ENCODE measurements around the gene ATE1. TPM values are rescaled to one million over a fixed set of nuclear protein-coding genes. Genes with fewer than 3 reads are reported as not detected.

ATE1 gene
- total and polyA plus RNA-seq, 10 of the 15 experiments (the other 5 are each of a cell fraction or from before 2014, with no cell fraction given): 4.3 to 22.7 (median 15.9) TPM

DNA sequence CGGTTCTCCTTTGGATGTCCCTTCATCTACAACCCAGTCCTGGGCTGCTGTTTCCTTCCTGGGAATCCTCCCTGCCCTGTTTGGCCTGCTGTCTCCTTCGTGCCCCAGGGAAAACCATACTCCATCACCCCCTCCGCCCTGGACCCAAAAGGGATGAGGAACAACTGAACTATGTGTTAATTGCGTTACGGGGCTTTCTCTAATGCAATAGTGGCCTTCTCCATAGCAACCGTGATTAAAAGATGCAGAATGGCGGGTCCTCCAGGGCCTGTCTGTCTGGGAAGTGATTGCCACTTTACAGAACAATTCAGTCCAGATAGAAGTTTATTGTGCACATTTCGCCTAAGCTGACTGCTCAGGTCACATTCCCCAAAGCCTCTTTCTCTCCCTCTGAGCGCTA, 217.6 kb downstream of the ATE1 start:
- TF ChIP-seq SMAD1 (IDR thresholded peaks at IDR 0.05; ENCODE audit: low read depth, partially characterized antibody) (no peak), ZNF384 (IDR thresholded peaks at IDR 0.05; ENCODE audit: borderline replicate concordance, low read depth, low read length) (no peak)
- ATAC-seq (no peak), DNase-seq (ENCODE audit: low read depth, low spot score) (no peak), FAIRE-seq (no peak)
- no peaks in the 10 kb centered on the region for H3K9me3 ChIP-seq (replicated peaks; ENCODE audit: control insufficient read depth, insufficient read depth, low read length)
- H3K27me3 ChIP-seq (replicated peaks in 1 of 2; ENCODE audit: control insufficient read depth in 2 of 2, insufficient read depth in 2 of 2, low read length in 1 of 2): peaks cover 0 to 5% of the 10 kb centered on the region in 2 experiments; a peak in 1 of 4 replicates
- no peak overlapping the region for H3K4me2 ChIP-seq (ENCODE audit: control insufficient read depth, insufficient read depth)
- no peak overlapping the region for H3K4me3 ChIP-seq
- no peaks in the 10 kb centered on the region for H3K4me1 ChIP-seq (ENCODE audit: control insufficient read depth, insufficient read depth, low read length)
- no peak overlapping the region for H3K9ac ChIP-seq (ENCODE audit: control insufficient read depth, insufficient read depth, low read length)
- no peaks in the 10 kb centered on the region for H4K20me1 ChIP-seq (ENCODE audit: control insufficient read depth, insufficient read depth)
- no peaks in the 10 kb centered on the region for H3K79me2 ChIP-seq (ENCODE audit: control insufficient read depth, insufficient read depth, low read length)
- SMC1A ChIA-PET (ENCODE audit: uncharacterized antibody, unreplicated experiment): no interaction called here
- RAD21 ChIA-PET (ENCODE audit: unreplicated experiment): no interaction called here
- CTCF ChIA-PET: no interaction called here
- BruUV-seq (replicated peaks): no TSS peak
- H2AFZ ChIP-seq (ENCODE audit: control insufficient read depth, low read depth, low read length): no peak overlapping the region
- intact Hi-C loops (cut with micrococcal nuclease; ENCODE audit: unreplicated experiment) (no loop called here), in situ Hi-C loops (cut with MboI) (no loop called here)
- WGBS (ENCODE audit: insufficient coverage, insufficient replicate concordance, low lambda C conversion rate, missing lambda C conversion rate): 24% methylated on average over 9 of the region's 9 CpGs
- POLR2A ChIA-PET: no interaction called here
- no peaks in the 10 kb centered on the region for H3K36me3 ChIP-seq (ENCODE audit: control insufficient read depth in 2 of 2, insufficient read depth in 2 of 2, low read length in 1 of 2)
- no peak overlapping the region for H3K27ac ChIP-seq (ENCODE audit: control insufficient read depth, insufficient read depth)

DNA sequence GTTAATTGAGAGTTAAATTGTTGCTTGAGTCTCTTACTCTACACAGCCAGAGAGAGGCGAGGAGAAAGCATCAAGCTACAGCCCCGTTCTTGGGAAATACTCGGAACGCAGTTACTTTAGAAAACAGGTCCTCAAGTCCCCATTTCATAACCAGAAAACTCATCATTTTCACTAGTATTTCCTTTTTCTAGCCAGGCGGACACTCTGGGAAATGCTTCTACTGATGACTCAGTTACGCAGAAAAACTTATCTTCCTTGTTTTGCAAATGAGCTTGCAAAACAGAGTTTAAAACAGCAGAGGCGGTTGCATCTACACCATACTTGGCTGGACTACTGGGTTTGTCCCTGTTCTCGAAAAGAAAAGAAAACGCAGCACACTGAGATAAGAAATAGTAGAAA, 218.2 kb downstream of the ATE1 start:
- Histone ChIP-seq H3K9me3 (replicated peaks; ENCODE audit: control insufficient read depth, insufficient read depth, low read length) (no peaks in the 10 kb centered on the region), H2AFZ (ENCODE audit: control insufficient read depth, low read depth, low read length) (no peak overlapping the region), H3K4me1 (ENCODE audit: control insufficient read depth, insufficient read depth, low read length) (no peaks in the 10 kb centered on the region), H3K27me3 (replicated peaks in 1 of 2; ENCODE audit: control insufficient read depth in 2 of 2, insufficient read depth in 2 of 2, low read length in 1 of 2) (peaks cover 0 to 5% of the 10 kb centered on the region in 2 experiments; a peak in 1 of 4 replicates), H3K36me3 (ENCODE audit: control insufficient read depth in 2 of 2, insufficient read depth in 2 of 2, low read length in 1 of 2) (no peaks in the 10 kb centered on the region), H4K20me1 (ENCODE audit: control insufficient read depth, insufficient read depth) (no peaks in the 10 kb centered on the region), H3K27ac (ENCODE audit: control insufficient read depth, insufficient read depth) (no peak overlapping the region), H3K4me3 (no peak overlapping the region), H3K4me2 (ENCODE audit: control insufficient read depth, insufficient read depth) (no peak overlapping the region), H3K9ac (ENCODE audit: control insufficient read depth, insufficient read depth, low read length) (no peak overlapping the region), H3K79me2 (ENCODE audit: control insufficient read depth, insufficient read depth, low read length) (no peaks in the 10 kb centered on the region)
- ChIA-PET POLR2A (no interaction called here), RAD21 (ENCODE audit: unreplicated experiment) (no interaction called here), SMC1A (ENCODE audit: uncharacterized antibody, unreplicated experiment) (no interaction called here), CTCF (interaction anchor here (0.6 kb wide), 1 partner anchor 541 kb away, joined by 4 read pairs; no protein-coding TSS in a partner anchor)
- no TSS peak for BruUV-seq (replicated peaks)
- no peak for FAIRE-seq
- WGBS (ENCODE audit: insufficient coverage, insufficient replicate concordance, low lambda C conversion rate, missing lambda C conversion rate): 46% methylated on average over 9 of the region's 9 CpGs
- in situ Hi-C loops (cut with MboI) (no loop called here), intact Hi-C loops (cut with micrococcal nuclease; ENCODE audit: unreplicated experiment) (no loop called here)
- no peak for ATAC-seq
- no peak for DNase-seq (ENCODE audit: low read depth, low spot score)
- TF ChIP-seq RUNX3 (IDR thresholded peaks at IDR 0.05; ENCODE audit: low read length): no peak
- no peak for TF ChIP-seq HDAC2 (IDR thresholded peaks at IDR 0.05)
- TF ChIP-seq, protein P1, sequence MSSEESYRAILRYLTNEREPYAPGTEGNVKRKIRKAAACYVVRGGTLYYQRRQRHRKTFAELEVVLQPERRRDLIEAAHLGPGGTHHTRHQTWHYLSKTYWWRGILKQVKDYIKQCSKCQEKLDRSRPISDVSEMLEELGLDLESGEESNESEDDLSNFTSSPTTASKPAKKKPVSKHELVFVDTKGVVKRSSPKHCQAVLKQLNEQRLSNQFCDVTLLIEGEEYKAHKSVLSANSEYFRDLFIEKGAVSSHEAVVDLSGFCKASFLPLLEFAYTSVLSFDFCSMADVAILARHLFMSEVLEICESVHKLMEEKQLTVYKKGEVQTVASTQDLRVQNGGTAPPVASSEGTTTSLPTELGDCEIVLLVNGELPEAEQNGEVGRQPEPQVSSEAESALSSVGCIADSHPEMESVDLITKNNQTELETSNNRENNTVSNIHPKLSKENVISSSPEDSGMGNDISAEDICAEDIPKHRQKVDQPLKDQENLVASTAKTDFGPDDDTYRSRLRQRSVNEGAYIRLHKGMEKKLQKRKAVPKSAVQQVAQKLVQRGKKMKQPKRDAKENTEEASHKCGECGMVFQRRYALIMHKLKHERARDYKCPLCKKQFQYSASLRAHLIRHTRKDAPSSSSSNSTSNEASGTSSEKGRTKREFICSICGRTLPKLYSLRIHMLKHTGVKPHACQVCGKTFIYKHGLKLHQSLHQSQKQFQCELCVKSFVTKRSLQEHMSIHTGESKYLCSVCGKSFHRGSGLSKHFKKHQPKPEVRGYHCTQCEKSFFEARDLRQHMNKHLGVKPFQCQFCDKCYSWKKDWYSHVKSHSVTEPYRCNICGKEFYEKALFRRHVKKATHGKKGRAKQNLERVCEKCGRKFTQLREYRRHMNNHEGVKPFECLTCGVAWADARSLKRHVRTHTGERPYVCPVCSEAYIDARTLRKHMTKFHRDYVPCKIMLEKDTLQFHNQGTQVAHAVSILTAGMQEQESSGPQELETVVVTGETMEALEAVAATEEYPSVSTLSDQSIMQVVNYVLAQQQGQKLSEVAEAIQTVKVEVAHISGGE (CRISPR knock-in tag; IDR thresholded peaks at IDR 0.05): no peak
- TF ChIP-seq, protein P2, sequence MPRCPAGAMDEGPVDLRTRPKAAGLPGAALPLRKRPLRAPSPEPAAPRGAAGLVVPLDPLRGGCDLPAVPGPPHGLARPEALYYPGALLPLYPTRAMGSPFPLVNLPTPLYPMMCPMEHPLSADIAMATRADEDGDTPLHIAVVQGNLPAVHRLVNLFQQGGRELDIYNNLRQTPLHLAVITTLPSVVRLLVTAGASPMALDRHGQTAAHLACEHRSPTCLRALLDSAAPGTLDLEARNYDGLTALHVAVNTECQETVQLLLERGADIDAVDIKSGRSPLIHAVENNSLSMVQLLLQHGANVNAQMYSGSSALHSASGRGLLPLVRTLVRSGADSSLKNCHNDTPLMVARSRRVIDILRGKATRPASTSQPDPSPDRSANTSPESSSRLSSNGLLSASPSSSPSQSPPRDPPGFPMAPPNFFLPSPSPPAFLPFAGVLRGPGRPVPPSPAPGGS (IDR thresholded peaks at IDR 0.05; ENCODE audit: borderline replicate concordance, insufficient read depth, low read depth, low read length, poor library complexity, severe bottlenecking): no peak
- no peak for TF ChIP-seq PML (IDR thresholded peaks at IDR 0.05; ENCODE audit: low read length)
- TF ChIP-seq, protein P3, sequence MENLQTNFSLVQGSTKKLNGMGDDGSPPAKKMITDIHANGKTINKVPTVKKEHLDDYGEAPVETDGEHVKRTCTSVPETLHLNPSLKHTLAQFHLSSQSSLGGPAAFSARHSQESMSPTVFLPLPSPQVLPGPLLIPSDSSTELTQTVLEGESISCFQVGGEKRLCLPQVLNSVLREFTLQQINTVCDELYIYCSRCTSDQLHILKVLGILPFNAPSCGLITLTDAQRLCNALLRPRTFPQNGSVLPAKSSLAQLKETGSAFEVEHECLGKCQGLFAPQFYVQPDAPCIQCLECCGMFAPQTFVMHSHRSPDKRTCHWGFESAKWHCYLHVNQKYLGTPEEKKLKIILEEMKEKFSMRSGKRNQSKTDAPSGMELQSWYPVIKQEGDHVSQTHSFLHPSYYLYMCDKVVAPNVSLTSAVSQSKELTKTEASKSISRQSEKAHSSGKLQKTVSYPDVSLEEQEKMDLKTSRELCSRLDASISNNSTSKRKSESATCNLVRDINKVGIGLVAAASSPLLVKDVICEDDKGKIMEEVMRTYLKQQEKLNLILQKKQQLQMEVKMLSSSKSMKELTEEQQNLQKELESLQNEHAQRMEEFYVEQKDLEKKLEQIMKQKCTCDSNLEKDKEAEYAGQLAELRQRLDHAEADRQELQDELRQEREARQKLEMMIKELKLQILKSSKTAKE (IDR thresholded peaks at IDR 0.05; ENCODE audit: low read depth, poor library complexity, severe bottlenecking): no peak
- TF ChIP-seq, protein P4, sequence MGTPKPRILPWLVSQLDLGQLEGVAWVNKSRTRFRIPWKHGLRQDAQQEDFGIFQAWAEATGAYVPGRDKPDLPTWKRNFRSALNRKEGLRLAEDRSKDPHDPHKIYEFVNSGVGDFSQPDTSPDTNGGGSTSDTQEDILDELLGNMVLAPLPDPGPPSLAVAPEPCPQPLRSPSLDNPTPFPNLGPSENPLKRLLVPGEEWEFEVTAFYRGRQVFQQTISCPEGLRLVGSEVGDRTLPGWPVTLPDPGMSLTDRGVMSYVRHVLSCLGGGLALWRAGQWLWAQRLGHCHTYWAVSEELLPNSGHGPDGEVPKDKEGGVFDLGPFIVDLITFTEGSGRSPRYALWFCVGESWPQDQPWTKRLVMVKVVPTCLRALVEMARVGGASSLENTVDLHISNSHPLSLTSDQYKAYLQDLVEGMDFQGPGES (IDR thresholded peaks at IDR 0.05): no peak
- no peak for TF ChIP-seq CREB1 (IDR thresholded peaks at IDR 0.05; ENCODE audit: low read depth)

Measured in GM12878 (cell line).